ENCODE data around the gene MORN3.
"Not testable (repeated sequence)": the region's sequence is repeated elsewhere in the genome, so short reads cannot be mapped to it uniquely, and the experiment has no call there.

The MORN3 gene, protein sequence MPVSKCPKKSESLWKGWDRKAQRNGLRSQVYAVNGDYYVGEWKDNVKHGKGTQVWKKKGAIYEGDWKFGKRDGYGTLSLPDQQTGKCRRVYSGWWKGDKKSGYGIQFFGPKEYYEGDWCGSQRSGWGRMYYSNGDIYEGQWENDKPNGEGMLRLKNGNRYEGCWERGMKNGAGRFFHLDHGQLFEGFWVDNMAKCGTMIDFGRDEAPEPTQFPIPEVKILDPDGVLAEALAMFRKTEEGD

DNA sequence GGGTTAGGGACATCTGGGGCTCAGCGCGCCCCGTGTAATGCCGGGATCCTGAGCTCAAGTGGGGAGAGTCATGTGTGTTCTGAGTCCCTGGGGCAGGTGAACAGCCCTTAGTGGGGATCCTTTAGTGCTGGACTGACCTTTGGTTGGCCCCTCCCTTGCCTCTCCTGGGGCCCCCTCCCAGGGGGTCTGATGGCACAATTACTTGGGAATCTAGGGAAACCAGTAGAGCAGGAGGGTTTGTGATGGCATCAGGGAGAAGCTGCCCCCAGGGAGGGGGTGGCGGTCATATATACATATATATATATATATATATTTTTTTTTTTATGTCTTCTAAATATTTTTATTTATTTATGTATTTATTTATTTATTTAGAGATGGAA, at the start of gene MORN3:
TSS of gene MORN3 (minus strand) at position 134 of the 380 bp plus-strand sequence. CDS start 171 bp downstream, outside the sequence.
- H3K27ac ChIP-seq: no peak within 1 kb of the TSS
- no peak for TF ChIP-seq CTCF (conservative IDR thresholded peaks at IDR 0.05)
- no peak for TF ChIP-seq ZFX (IDR thresholded peaks at IDR 0.05)

GRCh38 chr12:121718653-121719239, 49.3 kb upstream of the MORN3 start:
- TF ChIP-seq ZFX (IDR thresholded peaks at IDR 0.05) (no peak), CTCF (conservative IDR thresholded peaks at IDR 0.05) (no peak)
- H3K27ac ChIP-seq: no peak overlapping the region

GRCh38 chr12:121717041-121717699, 47.7 kb upstream of the MORN3 start:
- TF ChIP-seq ZFX (IDR thresholded peaks at IDR 0.05) (no peak), CTCF (conservative IDR thresholded peaks at IDR 0.05) (no peak)
- peak overlapping the region; percentile 54 for H3K27ac ChIP-seq

DNA sequence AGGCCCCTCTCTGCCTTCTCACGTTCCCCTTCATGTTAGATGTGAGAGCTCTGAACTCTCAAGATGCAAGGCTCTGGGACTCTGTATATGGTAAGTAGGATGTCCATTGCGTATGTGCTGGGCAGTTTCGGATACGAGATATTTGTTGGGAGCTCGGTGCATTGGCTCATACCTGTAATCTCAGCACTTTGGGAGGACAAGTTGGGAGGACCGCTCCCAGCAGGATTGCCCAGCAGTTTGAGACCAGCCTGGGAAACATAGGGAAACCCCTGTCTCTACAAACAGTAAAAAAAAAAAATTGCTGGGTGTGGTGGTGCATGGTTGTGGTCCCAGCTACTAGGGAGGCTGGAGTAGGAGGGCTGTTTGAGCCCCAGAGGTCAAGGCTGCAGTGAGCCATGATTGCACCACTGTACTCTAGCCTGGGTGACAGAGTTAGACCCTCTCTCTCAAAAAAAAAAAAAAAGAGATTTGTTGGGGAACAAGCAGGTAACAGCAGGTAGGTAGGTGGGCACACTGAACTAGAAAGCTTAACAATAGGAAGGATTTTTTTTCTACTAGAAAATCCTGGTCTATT, 46.5 kb upstream of the MORN3 start:
- H3K27ac ChIP-seq: no peak overlapping the region

DNA sequence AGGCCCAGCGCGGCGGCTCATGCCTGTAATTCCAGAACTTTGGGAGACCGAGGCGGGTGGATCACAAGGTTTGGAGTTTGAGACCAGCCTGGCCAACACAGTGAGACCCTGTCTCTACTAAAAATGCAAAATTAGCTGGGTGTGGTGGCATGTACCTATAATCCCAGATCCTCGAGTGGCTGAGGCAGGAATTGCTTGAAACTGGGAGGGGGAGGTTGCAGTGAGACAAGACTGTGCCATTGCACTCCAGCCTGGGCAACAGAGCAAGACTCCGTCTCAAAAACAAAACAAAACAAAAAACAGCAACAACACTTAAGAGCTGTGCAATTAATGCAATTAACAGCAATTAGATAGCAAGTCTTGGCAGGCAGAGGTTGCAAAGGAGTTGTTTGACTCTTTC, 45.6 kb upstream of the MORN3 start:
- H3K27ac ChIP-seq: not testable (repeated sequence)

More for the DNA sequence above, 46.5 kb upstream of the MORN3 start:
- TF ChIP-seq CTCF (conservative IDR thresholded peaks at IDR 0.05) (no peak), ZFX (IDR thresholded peaks at IDR 0.05) (no peak)

DNA sequence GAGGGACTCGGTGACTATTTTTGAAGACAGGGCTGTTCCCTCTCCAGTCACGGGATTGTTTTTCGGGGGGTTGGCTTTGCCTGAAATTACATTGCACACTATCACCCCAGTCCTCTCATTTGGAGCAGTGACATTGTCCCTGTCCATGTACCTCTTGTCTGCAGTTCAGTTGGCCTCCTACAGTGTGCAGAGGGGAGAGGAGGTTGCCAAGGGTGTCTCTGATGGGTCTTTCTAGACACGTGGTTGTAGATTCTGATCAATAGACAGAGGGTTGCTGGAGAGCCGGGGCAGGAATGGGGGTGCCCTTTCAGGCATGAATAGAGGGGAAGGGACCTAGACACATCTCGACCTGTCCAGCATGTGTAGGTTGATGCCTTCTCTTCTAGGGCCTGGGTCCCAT, 44.3 kb upstream of the MORN3 start:
- H3K27ac ChIP-seq: peak overlapping the region; percentile 86

GRCh38 chr12:121713257-121713777, 43.9 kb upstream of the MORN3 start:
- peak overlapping the region; percentile 86 for H3K27ac ChIP-seq
- no peak for TF ChIP-seq CTCF (conservative IDR thresholded peaks at IDR 0.05)
- TF ChIP-seq ZFX (IDR thresholded peaks at IDR 0.05): no peak

More for the DNA sequence above, 44.3 kb upstream of the MORN3 start:
- TF ChIP-seq CTCF (conservative IDR thresholded peaks at IDR 0.05) (no peak), ZFX (IDR thresholded peaks at IDR 0.05) (no peak)

Measured in C4-2B (cell line).